ENCODE data around the gene SCLY. TPM values are rescaled to one million over a fixed set of nuclear protein-coding genes. Genes with fewer than 3 reads are reported as not detected.

Gene SCLY
- total and polyA plus RNA-seq, 2 of the 13 experiments (the other 11 are each of a cell fraction or from before 2014, with no cell fraction given) = 27.9 to 38.6 TPM

DNA sequence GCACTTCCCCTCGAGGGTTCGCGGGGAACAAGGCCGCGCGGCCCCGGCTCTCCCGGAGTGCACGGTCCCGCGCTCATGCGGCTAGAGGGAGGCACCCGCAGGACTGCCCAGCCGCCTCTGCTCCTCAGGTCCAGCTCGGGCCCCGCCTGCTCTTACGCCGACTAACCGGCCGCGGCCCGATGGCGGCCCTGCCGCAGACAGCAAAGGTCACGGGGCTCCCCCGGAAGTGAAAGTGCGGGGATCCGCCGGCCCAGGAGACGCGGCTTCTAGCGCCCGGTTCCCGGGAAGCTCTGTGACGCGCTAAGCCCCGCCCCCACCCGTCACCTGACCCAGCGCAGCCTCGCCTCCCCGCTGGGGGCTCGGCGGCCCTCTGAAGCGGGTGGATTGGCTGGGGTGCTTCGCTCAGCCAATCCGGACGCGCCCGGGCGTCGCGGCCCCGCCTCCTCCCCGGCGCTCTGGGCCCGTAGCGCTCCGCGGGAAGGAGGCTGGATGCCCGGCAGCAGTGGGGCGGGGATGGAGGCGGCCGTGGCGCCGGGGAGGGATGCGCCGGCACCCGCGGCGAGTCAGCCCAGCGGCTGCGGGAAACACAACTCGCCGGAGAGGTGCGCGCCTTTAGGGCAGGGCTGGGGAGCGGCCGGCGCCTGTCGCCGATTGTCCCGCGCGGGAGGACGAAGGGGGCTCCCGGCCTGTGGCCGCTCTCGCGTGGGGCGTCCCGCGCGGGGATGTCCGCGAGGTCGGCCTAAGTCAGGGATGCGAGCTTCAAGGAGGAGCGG is at the start of gene SCLY (continued):
- TF ChIP-seq CEBPZ (IDR thresholded peaks at IDR 0.05; ENCODE audit: low read length) (no peak), PREB (CRISPR knock-in tag; IDR thresholded peaks at IDR 0.05) (no peak), ZNF160 (CRISPR knock-in tag; IDR thresholded peaks at IDR 0.05) (peak; percentile 5; the same call in 1 of the 2 replicates), ZNF10 (CRISPR knock-in tag; IDR thresholded peaks at IDR 0.05; ENCODE audit: borderline replicate concordance, low read depth) (no peak), NCOA2 (CRISPR knock-in tag; IDR thresholded peaks at IDR 0.05) (0 out of 2 replicates have a peak, but pooled peaks have one; percentile 38), KMT2A (CRISPR knock-in tag; IDR thresholded peaks at IDR 0.05) (peak; percentile 97), ZNF609 (CRISPR knock-in tag; IDR thresholded peaks at IDR 0.05; ENCODE audit: borderline replicate concordance) (no peak), SMYD3 (CRISPR knock-in tag; IDR thresholded peaks at IDR 0.05) (no peak), KLF12 (CRISPR knock-in tag; IDR thresholded peaks at IDR 0.05; ENCODE audit: borderline replicate concordance) (no peak), ZMAT5 (CRISPR knock-in tag; IDR thresholded peaks at IDR 0.05; ENCODE audit: borderline replicate concordance, low read depth) (no peak), ZNF20 (CRISPR knock-in tag; IDR thresholded peaks at IDR 0.05) (peak; percentile 88; the same call in 1 of the 2 replicates), ZNF564 (CRISPR knock-in tag; IDR thresholded peaks at IDR 0.05) (peak; percentile 91), MZF1 (CRISPR knock-in tag; IDR thresholded peaks at IDR 0.05; ENCODE audit: borderline replicate concordance) (no peak), DMAP1 (CRISPR knock-in tag; IDR thresholded peaks at IDR 0.05) (peak; percentile 89)
- TF ChIP-seq, protein P1, sequence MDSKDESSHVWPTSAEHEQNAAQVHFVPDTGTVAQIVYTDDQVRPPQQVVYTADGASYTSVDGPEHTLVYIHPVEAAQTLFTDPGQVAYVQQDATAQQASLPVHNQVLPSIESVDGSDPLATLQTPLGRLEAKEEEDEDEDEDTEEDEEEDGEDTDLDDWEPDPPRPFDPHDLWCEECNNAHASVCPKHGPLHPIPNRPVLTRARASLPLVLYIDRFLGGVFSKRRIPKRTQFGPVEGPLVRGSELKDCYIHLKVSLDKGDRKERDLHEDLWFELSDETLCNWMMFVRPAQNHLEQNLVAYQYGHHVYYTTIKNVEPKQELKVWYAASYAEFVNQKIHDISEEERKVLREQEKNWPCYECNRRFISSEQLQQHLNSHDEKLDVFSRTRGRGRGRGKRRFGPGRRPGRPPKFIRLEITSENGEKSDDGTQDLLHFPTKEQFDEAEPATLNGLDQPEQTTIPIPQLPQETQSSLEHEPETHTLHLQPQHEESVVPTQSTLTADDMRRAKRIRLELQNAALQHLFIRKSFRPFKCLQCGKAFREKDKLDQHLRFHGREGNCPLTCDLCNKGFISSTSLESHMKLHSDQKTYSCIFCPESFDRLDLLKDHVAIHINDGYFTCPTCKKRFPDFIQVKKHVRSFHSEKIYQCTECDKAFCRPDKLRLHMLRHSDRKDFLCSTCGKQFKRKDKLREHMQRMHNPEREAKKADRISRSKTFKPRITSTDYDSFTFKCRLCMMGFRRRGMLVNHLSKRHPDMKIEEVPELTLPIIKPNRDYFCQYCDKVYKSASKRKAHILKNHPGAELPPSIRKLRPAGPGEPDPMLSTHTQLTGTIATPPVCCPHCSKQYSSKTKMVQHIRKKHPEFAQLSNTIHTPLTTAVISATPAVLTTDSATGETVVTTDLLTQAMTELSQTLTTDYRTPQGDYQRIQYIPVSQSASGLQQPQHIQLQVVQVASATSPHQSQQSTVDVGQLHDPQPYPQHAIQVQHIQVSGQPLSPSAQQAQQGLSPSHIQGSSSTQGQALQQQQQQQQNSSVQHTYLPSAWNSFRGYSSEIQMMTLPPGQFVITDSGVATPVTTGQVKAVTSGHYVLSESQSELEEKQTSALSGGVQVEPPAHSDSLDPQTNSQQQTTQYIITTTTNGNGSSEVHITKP (CRISPR knock-in tag; IDR thresholded peaks at IDR 0.05; ENCODE audit: low read depth) = 0 out of 2 replicates have a peak, but pooled peaks have one; percentile 58
